ENCODE data around the gene OXA1L.

DNA sequence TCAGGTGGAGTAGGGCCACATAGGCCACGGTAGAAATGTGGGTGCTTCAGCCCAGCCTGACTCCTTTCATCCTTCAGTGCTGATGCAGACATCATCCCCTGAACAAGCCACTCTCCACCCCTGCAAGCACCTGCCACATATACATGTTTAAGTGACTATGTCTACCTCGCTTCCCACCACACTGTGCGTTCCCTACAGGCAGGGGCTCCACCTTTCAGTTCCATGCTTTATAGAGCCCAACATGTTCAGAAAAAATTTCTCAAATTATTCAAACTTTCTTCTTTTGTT, 37.1 kb downstream of the OXA1L start:
- TF ChIP-seq EZH2phosphoT487 (IDR thresholded peaks at IDR 0.05; ENCODE audit: low read depth, severe bottlenecking, unreplicated experiment) (no peak), CTCF (IDR thresholded peaks at IDR 0.05; ENCODE audit: poor library complexity) (no peak)

All from hepatocyte (in vitro differentiated cells).